Measurements from ENCODE around the gene TEX35.

The TEX35 gene

GRCh38 chr1:178520803-178521202 lies 7.9 kb downstream of the TEX35 start:
- DNase-seq (ENCODE audit: low read depth), result no peak

GRCh38 chr1:178521241-178521640 lies 8.3 kb downstream of the TEX35 start:
- DNase-seq (ENCODE audit: low read depth), result no peak

- DNase-seq (ENCODE audit: low read depth), result no peak
Observed at GRCh38 chr1:178527117-178527516, 14.2 kb downstream of the TEX35 start.

- DNase-seq (ENCODE audit: low read depth), result no peak
Observed at GRCh38 chr1:178528228-178528952, 15.5 kb downstream of the TEX35 start.

GRCh38 chr1:178528953-178529335 lies 16.0 kb downstream of the TEX35 start:
- no peak for DNase-seq (ENCODE audit: low read depth)

GRCh38 chr1:178529364-178530036 lies 16.6 kb downstream of the TEX35 start:
- no peak for DNase-seq (ENCODE audit: low read depth)

- DNase-seq (ENCODE audit: low read depth), result no peak
Observed at GRCh38 chr1:178530037-178530402, 17.1 kb downstream of the TEX35 start.

GRCh38 chr1:178530502-178530901 lies 17.6 kb downstream of the TEX35 start:
- DNase-seq (ENCODE audit: low read depth), result no peak

GRCh38 chr1:178531887-178532286 lies 19.0 kb downstream of the TEX35 start:
- no peak for DNase-seq (ENCODE audit: low read depth)

GRCh38 chr1:178532392-178532791 lies 19.5 kb downstream of the TEX35 start:
- peak; percentile 59 for DNase-seq (ENCODE audit: low read depth)

GRCh38 chr1:178533121-178533946 lies 20.4 kb downstream of the TEX35 start:
- no peak for DNase-seq (ENCODE audit: low read depth)

- no peak for DNase-seq (ENCODE audit: low read depth)
Observed at GRCh38 chr1:178534137-178534868, 21.4 kb downstream of the TEX35 start.

GRCh38 chr1:178536329-178536728 lies 23.4 kb downstream of the TEX35 start:
- no peak for DNase-seq (ENCODE audit: low read depth)

- DNase-seq (ENCODE audit: low read depth), result no peak
Observed at GRCh38 chr1:178536844-178537371, 24.0 kb downstream of the TEX35 start.

GRCh38 chr1:178537382-178538090 lies 24.6 kb downstream of the TEX35 start:
- no peak for DNase-seq (ENCODE audit: low read depth)

- DNase-seq (ENCODE audit: low read depth), result no peak
Observed at GRCh38 chr1:178538192-178538916, 25.4 kb downstream of the TEX35 start.

GRCh38 chr1:178539291-178539690 lies 26.4 kb downstream of the TEX35 start:
- DNase-seq (ENCODE audit: low read depth), result no peak

GRCh38 chr1:178540204-178540603 lies 27.3 kb downstream of the TEX35 start:
- DNase-seq (ENCODE audit: low read depth), result no peak

- DNase-seq (ENCODE audit: low read depth), result no peak
Observed at GRCh38 chr1:178540646-178541045, 27.7 kb downstream of the TEX35 start.

- DNase-seq (ENCODE audit: low read depth), result no peak
Observed at GRCh38 chr1:178541379-178541778, 28.5 kb downstream of the TEX35 start.

Data from CMK (cell line).